MCF 10A (cell line): ENCODE results near the gene DNTT. TPM values are rescaled to one million over a fixed set of nuclear protein-coding genes. Genes with fewer than 3 reads are reported as not detected.

Experiments
- BruUV-seq: library from RNA; stranded (reverse); fragments of 400-500 nt; replicated peaks from 2 replicates; lab custom pipeline; 2021; lab: Mats Ljungman, UMichigan
- CTCF ChIA-PET: fragments of 300-600 bp; sonication (Branson Sonifier 250); formaldehyde crosslinking; extraction: SDS; loops from one replicate; lab custom pipeline; 2021; ENCODE audit warnings: antibody characterized with exemption, inconsistent platforms; lab: Yijun Ruan, JAX
- POLR2A ChIA-PET: fragments of 300-600, 350-650 bp; sonication (Branson Sonifier 250); formaldehyde crosslinking; extraction: SDS; loops from one replicate; lab custom pipeline; 2020; ENCODE audit warnings: antibody characterized with exemption, inconsistent platforms; lab: Yijun Ruan, JAX
- DNase-seq: peaks from one replicate; pipeline ENCODE4 v3.0.0-alpha.2; 2018; ENCODE audit not compliant: unreplicated experiment
- H3K27ac Mint-ChIP-seq: one replicate; pipeline ENCODE4 v1.8.0; 2022; ENCODE audit warnings: mild to moderate bottlenecking, low read depth, mixed read lengths; ENCODE audit not compliant: unreplicated experiment
- H3K27me3 Mint-ChIP-seq: one replicate; pipeline ENCODE4 v1.8.0; 2022; ENCODE audit warnings: mixed read lengths; ENCODE audit not compliant: insufficient read depth, unreplicated experiment
- H3K36me3 Mint-ChIP-seq: one replicate; pipeline ENCODE4 v1.8.0; 2022; ENCODE audit warnings: mild to moderate bottlenecking, moderate library complexity, mixed read lengths; ENCODE audit not compliant: insufficient read depth, unreplicated experiment
- H3K4me1 Mint-ChIP-seq: one replicate; pipeline ENCODE4 v1.8.0; 2022; ENCODE audit warnings: mixed read lengths; ENCODE audit not compliant: insufficient read depth, unreplicated experiment
- H3K4me3 Mint-ChIP-seq: one replicate; pipeline ENCODE4 v1.8.0; 2022; ENCODE audit warnings: mild to moderate bottlenecking, moderate library complexity, mixed read lengths; ENCODE audit not compliant: unreplicated experiment
- H3K9me3 Mint-ChIP-seq: one replicate; pipeline ENCODE4 v1.8.0; 2022; ENCODE audit warnings: mixed read lengths; ENCODE audit not compliant: unreplicated experiment
- CTCF ChIP-seq: fragments of 200-600 bp; IDR thresholded peaks from one replicate; pipeline ENCODE4 v1.8.0; 2022; ENCODE audit warnings: antibody characterized with exemption, mild to moderate bottlenecking; ENCODE audit not compliant: unreplicated experiment
- intact Hi-C: fragments of 100-400 bp; cut with micrococcal nuclease; formaldehyde crosslinking; loops from 2 replicates; pipeline ENCODE4 v1.14.1; 2022
- total RNA-seq: library from RNA; stranded (reverse); gene quantifications from 2 replicates; pipeline ENCODE4 v1.2.3, GENCODE V29; 2022

Gene DNTT
- total RNA-seq, 1 experiment from 2014 or later: not detected

GRCh38 chr10:96289218-96289910, 14.9 kb upstream of the DNTT start:
- no peak overlapping the region for H3K27ac Mint-ChIP-seq
- H3K36me3 Mint-ChIP-seq: no peaks in the 10 kb centered on the region

GRCh38 chr10:96290368-96291133, 13.7 kb upstream of the DNTT start:
- ChIA-PET POLR2A (interaction anchor here (0.6 to 1.7 kb wide), 4 partner anchors 15 to 291 kb away, joined by 3 to 5 read pairs (median 4); partner anchors contain the start of gene BLNK), CTCF (interaction anchor here (0.7 to 7.7 kb wide), 18 partner anchors 17 to 603 kb away, joined by 3 to 250 read pairs (median 4); partner anchors contain the start of genes BLNK, CC2D2B and TCTN3)
- Mint-ChIP-seq H3K4me3 (no peak overlapping the region), H3K4me1 (peaks cover 11% of the 10 kb centered on the region), H3K27ac (no peak overlapping the region), H3K36me3 (no peaks in the 10 kb centered on the region), H3K9me3 (no peaks in the 10 kb centered on the region), H3K27me3 (no peaks in the 10 kb centered on the region)
- no peak for DNase-seq
- no TSS peak for BruUV-seq
- TF ChIP-seq CTCF: no peak
- intact Hi-C loops: no loop called here

More at GRCh38 chr10:96289218-96289910, 14.9 kb upstream of the DNTT start:
- no TSS peak for BruUV-seq
- intact Hi-C loops: no loop called here
- Mint-ChIP-seq H3K4me3 (no peak overlapping the region), H3K27me3 (no peaks in the 10 kb centered on the region), H3K9me3 (no peaks in the 10 kb centered on the region), H3K4me1 (peaks cover 11% of the 10 kb centered on the region)
- TF ChIP-seq CTCF: no peak
- DNase-seq: no peak
- POLR2A ChIA-PET: no interaction called here
- CTCF ChIA-PET: interaction anchor here (3.1 kb wide), 1 partner anchor 59 kb away, joined by 41 read pairs; no protein-coding TSS in a partner anchor

GRCh38 chr10:96292971-96293920, 11.0 kb upstream of the DNTT start:
- no peaks in the 10 kb centered on the region for H3K9me3 Mint-ChIP-seq
- H3K4me1 Mint-ChIP-seq: no peaks in the 10 kb centered on the region
- peak; percentile 61 for DNase-seq
- BruUV-seq: no TSS peak
- ChIA-PET POLR2A (interaction anchor here (0.5 to 1.3 kb wide), 4 partner anchors 22 to 134 kb away, joined by 3 to 5 read pairs (median 4); partner anchors contain the start of gene BLNK), CTCF (interaction anchor here (0.6 to 7.7 kb wide), 47 partner anchors 9 to 798 kb away, joined by 3 to 250 read pairs (median 4); partner anchors contain the start of genes BLNK, DNTT and TCTN3)
- no peak overlapping the region for H3K27ac Mint-ChIP-seq
- H3K27me3 Mint-ChIP-seq: peaks cover 8% of the 10 kb centered on the region
- intact Hi-C loops: loop anchor here (1.0 kb wide), 3 partner anchors 64 to 276 kb away; no protein-coding TSS in a partner anchor
- peak; percentile 43 for TF ChIP-seq CTCF
- H3K4me3 Mint-ChIP-seq: no peak overlapping the region
- no peaks in the 10 kb centered on the region for H3K36me3 Mint-ChIP-seq
